NCI-H1105 treated with DMSO at 0.1 percent for 48 hours (cell line): ENCODE results near the gene B3GAT3.
"Not testable (repeated sequence)": the region's sequence is repeated elsewhere in the genome, so short reads cannot be mapped to it uniquely, and the experiment has no call there.

Experiments used
- DNase-seq: peaks from one replicate; lab custom pipeline; 2025; lab: John Stamatoyannopoulos, UW

Gene B3GAT3

GRCh38 chr11:62645946-62646824, 24.4 kb upstream of the B3GAT3 start, which contains the start of gene GANAB:
Gene GANAB, minus strand, starts transcription at chr11:62646613. Its CDS starts 14 bp downstream, at chr11:62646599.
- DNase-seq, result peak; percentile 97

GRCh38 chr11:62645671-62645945, 23.8 kb upstream of the B3GAT3 start:
- DNase-seq, result no peak

GRCh38 chr11:62644220-62644619, 22.4 kb upstream of the B3GAT3 start:
- DNase-seq, result no peak

GRCh38 chr11:62632492-62632891, 10.7 kb upstream of the B3GAT3 start:
- no peak for DNase-seq

- DNase-seq, result no peak
These were observed 5.9 kb upstream of the B3GAT3 start for GRCh38 chr11:62627713-62628112.

GRCh38 chr11:62622476-62623089, 797 bp upstream of the B3GAT3 start:
- DNase-seq, result no peak

GRCh38 chr11:62621027-62621566, 689 bp downstream of the B3GAT3 start:
- DNase-seq, result no peak

- not testable (repeated sequence) for DNase-seq
These were observed 4.8 kb downstream of the B3GAT3 start for GRCh38 chr11:62616957-62617356.

GRCh38 chr11:62615521-62615920, 6.3 kb downstream of the B3GAT3 start:
- DNase-seq, result no peak

GRCh38 chr11:62614275-62614674, 7.5 kb downstream of the B3GAT3 start:
- no peak for DNase-seq

- DNase-seq, result no peak
These were observed 8.5 kb downstream of the B3GAT3 start for GRCh38 chr11:62613291-62613778.

GRCh38 chr11:62612366-62613290, 9.2 kb downstream of the B3GAT3 start, which contains the start of the genes EML3 and ROM1:
Gene EML3, minus strand, starts transcription at chr11:62612775. Its CDS starts 318 bp downstream, at chr11:62612457.
Gene ROM1, plus strand, starts transcription at chr11:62613257. Its CDS starts 25 bp downstream, at chr11:62613282.
- peak; percentile 79 for DNase-seq

GRCh38 chr11:62611705-62612365, 10.0 kb downstream of the B3GAT3 start:
- peak; percentile 49 for DNase-seq

GRCh38 chr11:62610814-62611704, 10.7 kb downstream of the B3GAT3 start:
- no peak for DNase-seq

- no peak for DNase-seq
These were observed 11.4 kb downstream of the B3GAT3 start for GRCh38 chr11:62610403-62610802.

GRCh38 chr11:62608776-62609175, 13.0 kb downstream of the B3GAT3 start:
- no peak for DNase-seq

GRCh38 chr11:62607714-62608113, 14.1 kb downstream of the B3GAT3 start:
- DNase-seq, result peak; percentile 13

GRCh38 chr11:62605902-62606301, 15.9 kb downstream of the B3GAT3 start:
- DNase-seq, result no peak

- DNase-seq, result no peak
These were observed 16.3 kb downstream of the B3GAT3 start for GRCh38 chr11:62605467-62605866.

- DNase-seq, result no peak
These were observed 17.2 kb downstream of the B3GAT3 start for GRCh38 chr11:62604460-62605120.
